Activated CD8-positive, alpha-beta memory T cell treated with anti-CD3 and anti-CD28 coated beads, Interleukin-2, amount 50 U/mL, for 24 hours (primary cell): ENCODE data around the gene HYKK.
A peak's percentile ranks its signal among the peaks of the same experiment; 100 is the strongest.
"Not testable (repeated sequence)": the region's sequence is repeated elsewhere in the genome, so short reads cannot be mapped to it uniquely, and the experiment has no call there.

Experiments used
- DNase-seq: peaks from one replicate; pipeline ENCODE4 v3.0.0-alpha.2; 2020; ENCODE audit errors: extremely low read depth

The HYKK gene, protein sequence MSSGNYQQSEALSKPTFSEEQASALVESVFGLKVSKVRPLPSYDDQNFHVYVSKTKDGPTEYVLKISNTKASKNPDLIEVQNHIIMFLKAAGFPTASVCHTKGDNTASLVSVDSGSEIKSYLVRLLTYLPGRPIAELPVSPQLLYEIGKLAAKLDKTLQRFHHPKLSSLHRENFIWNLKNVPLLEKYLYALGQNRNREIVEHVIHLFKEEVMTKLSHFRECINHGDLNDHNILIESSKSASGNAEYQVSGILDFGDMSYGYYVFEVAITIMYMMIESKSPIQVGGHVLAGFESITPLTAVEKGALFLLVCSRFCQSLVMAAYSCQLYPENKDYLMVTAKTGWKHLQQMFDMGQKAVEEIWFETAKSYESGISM

GRCh38 chr15:78506971-78507830, at the start of gene HYKK:
Gene HYKK (plus strand): TSS chr15:78507577. CDS start chr15:78513089, 5,512 bp downstream.
- peak; percentile 53 for DNase-seq

DNA sequence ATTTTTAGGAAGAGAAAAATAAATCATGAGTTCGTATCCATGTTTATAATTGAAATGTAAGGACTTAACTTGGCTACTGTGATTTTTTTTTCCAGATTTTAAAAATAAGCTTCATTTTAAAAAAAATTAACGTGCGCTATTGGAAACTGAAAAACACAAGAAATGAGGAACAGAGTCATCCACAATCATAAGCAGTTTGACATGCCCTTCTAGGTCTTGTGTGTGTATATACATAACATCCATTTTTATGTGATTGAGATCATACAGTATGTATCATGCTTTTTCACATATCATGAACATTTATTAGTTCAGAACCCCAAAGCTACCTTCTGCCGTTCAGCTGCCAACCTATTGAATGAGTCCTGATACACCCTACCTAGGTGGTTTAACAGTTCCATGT, 46.6 kb upstream of the HYKK start:
- no peak for DNase-seq

DNA sequence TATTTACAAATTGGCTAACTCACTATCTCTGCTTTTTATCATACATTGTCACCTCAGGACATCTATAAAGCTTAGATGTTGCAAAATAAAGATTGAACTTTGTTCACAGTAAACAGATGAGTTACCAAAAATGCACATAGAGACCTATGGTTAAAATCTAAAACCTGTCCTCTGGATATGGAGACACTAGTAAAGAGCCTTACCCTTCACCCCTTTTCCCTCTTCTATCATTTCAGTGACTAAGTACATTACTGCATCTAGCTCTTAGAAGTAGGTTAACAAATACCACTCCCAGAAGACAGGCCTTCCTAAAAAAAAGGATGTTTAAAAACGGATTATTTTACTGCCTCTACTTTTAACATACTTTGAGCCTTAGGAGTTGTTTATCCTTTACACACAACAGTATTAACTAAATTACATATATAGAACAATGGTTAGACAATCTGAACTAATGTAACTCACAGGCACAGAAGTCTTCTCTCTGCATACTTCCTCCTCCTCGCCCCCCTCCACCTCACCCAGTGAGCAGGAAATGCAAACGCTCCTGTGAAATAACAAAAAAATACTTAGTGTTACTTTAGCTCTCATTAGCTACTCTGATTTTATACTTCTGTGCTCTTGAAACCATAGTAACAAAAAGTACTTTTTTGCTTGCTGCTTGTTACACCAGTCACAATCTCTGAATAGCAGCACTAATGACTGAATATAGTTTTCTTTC, 46.0 kb upstream of the HYKK start:
- no peak for DNase-seq

DNA sequence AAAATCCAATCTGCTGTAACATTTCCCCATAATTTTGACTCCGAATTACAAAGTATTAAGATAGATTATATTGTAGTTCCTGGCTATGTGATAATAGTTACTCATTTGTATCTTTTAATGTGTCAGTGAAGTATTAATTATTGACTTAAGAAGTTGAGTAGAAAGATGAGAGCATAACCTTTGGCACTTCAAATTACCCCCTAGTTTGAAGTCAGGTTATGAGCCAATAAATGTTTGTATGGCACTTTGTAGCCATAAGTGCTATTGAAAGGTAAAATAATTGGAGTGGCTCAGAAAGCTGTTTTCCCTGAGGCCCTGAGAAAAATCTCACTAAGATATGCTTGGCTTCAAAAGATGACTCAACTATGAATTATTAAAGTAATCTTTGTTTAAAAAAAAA, 38.3 kb upstream of the HYKK start:
- DNase-seq, result no peak

- DNase-seq, result no peak
These were observed 30.1 kb upstream of the HYKK start for GRCh38 chr15:78477295-78477694.

GRCh38 chr15:78479650-78480049, 27.7 kb upstream of the HYKK start:
- DNase-seq, result no peak

GRCh38 chr15:78481917-78482316, 25.5 kb upstream of the HYKK start:
- DNase-seq, result no peak

GRCh38 chr15:78492872-78493271, 14.5 kb upstream of the HYKK start:
- no peak for DNase-seq

GRCh38 chr15:78501857-78502256, 5.5 kb upstream of the HYKK start:
- DNase-seq, result no peak

- no peak for DNase-seq
These were observed 4.7 kb upstream of the HYKK start for GRCh38 chr15:78502641-78503040.

DNA sequence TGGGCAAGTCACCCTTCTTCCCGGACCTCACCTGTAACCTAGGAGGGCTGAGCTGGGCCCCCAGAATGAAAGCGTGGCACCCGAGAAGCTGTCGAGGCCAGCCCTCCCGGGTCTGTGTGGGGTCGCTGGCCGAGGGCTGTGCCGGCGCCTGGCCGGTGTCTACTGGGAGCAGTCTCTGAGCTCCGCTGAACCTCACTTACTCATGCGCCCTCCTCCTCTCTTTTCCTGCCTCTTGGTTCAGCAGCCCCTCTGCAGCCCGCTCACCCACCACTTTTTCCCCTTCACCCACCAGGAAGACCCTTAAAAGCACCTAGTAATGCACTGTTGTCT, 419 bp downstream of the HYKK start:
- no peak for DNase-seq

- DNase-seq, result no peak
These were observed 895 bp downstream of the HYKK start for GRCh38 chr15:78508272-78508671.

- DNase-seq, result no peak
These were observed 2.4 kb downstream of the HYKK start for GRCh38 chr15:78509726-78510312.

DNA sequence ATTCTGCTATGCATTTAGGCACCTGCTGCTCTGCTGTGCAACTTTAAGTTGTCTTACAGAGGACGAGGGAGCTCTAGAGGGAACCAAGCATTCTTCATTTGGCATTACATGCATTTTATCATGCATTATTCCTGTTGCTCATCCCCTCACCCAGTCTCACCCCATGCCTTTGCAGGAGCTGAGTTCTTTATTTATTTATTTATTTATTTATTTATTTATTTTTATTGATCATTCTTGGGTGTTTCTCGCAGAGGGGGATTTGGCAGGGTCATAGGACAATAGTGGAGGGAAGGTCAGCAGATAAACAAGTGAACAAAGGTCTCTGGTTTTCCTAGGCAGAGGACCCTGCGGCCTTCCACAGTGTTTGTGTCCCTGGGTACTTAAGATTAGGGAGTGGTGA, 12.7 kb downstream of the HYKK start:
- not testable (repeated sequence) for DNase-seq

GRCh38 chr15:78524230-78524629, 16.9 kb downstream of the HYKK start:
- DNase-seq, result no peak

DNA sequence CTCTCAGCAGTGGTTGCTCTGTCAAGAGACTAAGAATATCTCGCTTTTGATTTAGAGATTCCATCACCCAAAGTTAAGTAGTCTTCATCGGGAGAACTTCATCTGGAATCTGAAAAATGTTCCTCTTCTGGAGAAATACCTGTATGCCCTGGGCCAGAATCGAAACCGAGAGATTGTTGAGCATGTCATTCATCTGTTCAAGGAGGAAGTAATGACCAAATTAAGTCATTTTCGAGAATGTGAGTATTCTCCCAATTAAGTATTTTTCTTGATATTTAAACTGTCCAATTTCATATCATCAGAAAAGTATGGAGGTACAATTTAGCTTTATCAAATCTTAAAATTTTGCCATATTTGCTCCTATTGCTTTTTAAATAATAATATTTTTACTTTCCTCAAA, 19.9 kb downstream of the HYKK start:
- no peak for DNase-seq

DNA sequence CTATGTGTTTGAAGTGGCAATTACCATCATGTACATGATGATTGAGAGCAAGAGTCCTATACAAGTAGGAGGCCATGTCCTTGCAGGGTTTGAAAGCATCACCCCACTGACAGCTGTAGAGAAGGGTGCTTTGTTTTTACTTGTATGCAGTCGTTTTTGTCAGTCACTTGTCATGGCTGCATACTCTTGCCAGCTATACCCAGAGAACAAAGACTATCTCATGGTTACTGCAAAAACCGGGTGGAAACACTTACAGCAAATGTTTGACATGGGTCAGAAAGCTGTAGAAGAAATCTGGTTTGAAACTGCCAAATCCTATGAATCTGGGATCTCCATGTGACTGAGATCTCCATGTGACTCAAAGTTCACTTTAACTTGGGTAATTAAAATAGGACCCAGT, 26.0 kb downstream of the HYKK start:
- DNase-seq, result no peak

DNA sequence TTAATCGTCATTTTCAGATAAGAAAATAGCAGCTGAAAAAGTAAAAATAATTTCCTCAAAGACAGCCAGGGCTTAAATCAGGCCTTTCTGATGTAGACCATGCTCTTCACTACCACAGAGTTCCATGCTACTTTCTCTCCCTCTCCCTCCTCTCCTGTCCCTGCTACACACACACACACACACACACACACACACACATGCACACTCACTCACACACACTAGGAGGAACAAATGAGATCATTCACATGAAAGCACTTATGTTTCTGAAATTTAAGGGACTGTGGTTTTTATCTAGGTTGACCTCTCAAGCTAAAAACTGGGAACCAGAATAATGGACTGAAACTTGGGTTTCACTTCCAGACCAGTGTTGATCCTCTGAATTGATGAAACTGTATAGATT, 28.8 kb downstream of the HYKK start:
- no peak for DNase-seq

DNA sequence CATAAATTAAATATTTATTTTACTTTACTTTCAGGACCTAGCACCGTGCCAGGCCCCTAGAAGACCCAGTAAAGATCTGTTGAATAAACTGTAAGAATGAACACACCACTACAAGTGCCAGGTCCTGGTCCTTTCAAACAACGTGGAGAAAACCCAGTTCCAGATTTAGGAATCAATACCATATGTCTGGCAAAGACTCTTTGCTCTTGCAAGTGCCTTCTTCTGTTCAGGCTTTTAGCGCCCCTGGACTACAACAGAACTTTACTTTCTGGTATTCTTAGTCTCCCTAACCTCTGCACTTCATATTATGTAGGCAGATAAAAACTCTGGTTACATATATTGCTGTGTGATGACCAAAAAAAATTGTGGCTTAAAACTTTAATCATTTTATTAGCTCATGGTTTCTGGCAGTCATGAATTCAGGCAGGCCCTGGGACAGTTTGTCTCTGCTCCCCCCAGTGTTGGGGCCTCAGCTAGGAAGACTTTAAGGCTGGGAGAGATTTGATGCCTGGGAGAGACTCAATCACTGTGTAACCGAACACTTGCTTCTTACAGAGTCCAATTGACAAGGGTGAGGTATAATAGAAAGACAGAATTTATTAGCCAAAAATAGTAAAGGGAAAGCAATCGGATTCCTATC, 30.0 kb downstream of the HYKK start:
- DNase-seq, result no peak

DNA sequence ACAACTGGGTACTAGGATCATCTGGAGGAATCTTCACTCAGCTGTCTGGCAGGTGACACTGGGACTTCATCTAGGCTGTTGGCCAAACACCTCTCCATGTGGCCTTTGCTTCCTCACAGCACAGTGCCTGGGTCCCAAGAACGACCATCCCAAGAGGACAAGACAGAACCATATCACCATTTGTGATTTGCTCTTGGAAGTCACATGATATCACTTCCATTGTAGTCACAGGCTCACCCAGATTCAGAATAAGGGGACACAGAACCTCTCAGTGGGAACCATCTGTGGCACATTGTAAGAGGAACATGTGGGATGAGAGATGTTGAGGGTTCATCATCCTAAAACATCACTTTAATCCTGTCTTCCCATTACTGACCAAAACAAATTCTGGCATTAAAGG, 31.0 kb downstream of the HYKK start:
- no peak for DNase-seq

GRCh38 chr15:78539464-78540140, 32.2 kb downstream of the HYKK start:
- not testable (repeated sequence) for DNase-seq
